SK-N-SH (cell line): ENCODE results near the gene DSP.

Experiments used
- CTCF ChIP-seq: fragments of 200-600 bp; sonication (generic); IDR thresholded peaks from 2 replicates; pipeline ENCODE4 v1.6.1; 2017; ENCODE audit warnings: antibody characterized with exemption, mild to moderate bottlenecking, moderate library complexity
- NFIC ChIP-seq: IDR thresholded peaks from 2 replicates; pipeline ENCODE4 v1.4.0; 2012; ENCODE audit warnings: borderline replicate concordance
- TF ChIP-seq, protein P1 (sequence below): IDR thresholded peaks from 2 replicates; pipeline ENCODE4; 2012

- no peak for TF ChIP-seq CTCF
- no peak for TF ChIP-seq NFIC
- TF ChIP-seq, protein P1, sequence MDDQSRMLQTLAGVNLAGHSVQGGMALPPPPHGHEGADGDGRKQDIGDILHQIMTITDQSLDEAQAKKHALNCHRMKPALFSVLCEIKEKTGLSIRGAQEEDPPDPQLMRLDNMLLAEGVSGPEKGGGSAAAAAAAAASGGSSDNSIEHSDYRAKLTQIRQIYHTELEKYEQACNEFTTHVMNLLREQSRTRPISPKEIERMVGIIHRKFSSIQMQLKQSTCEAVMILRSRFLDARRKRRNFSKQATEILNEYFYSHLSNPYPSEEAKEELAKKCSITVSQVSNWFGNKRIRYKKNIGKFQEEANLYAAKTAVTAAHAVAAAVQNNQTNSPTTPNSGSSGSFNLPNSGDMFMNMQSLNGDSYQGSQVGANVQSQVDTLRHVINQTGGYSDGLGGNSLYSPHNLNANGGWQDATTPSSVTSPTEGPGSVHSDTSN: no peak
These were observed 46.2 kb downstream of the DSP start for GRCh38 chr6:7587631-7588100.
